GM12878 (cell line): Measurements from ENCODE around the gene HLA-F.

Experiments used
- HDAC2 ChIP-seq: fragments of 200-600 bp; sonication (generic); IDR thresholded peaks from 2 replicates; pipeline ENCODE4 v1.6.1; 2017
- NR2F1 ChIP-seq: fragments of 450-650 bp; conservative IDR thresholded peaks from 2 replicates; pipeline ENCODE4 v1.6.1; 2017; ENCODE audit warnings: mild to moderate bottlenecking
- PAX5 ChIP-seq: IDR thresholded peaks from 2 replicates; pipeline ENCODE4 v1.6.1; 2011; ENCODE audit warnings: low read depth, low read length, borderline replicate concordance
- SREBF2 ChIP-seq: IDR thresholded peaks from 2 replicates; pipeline ENCODE4 v1.6.1; 2012; ENCODE audit warnings: mild to moderate bottlenecking, low read length
- YY1 ChIP-seq: IDR thresholded peaks from 2 replicates; pipeline ENCODE4 v1.6.1; 2011; ENCODE audit warnings: low read depth, mild to moderate bottlenecking, low read length
- TF ChIP-seq, protein P1 (sequence below), 3 experiments: IDR thresholded peaks in 2 of 3; conservative IDR thresholded peaks in 1 of 3; 2 replicates each; pipeline ENCODE4 v1.5.1; 2011; ENCODE audit warnings: low read depth in 3 of 3, low read length in 3 of 3, mild to moderate bottlenecking in 3 of 3, control low read depth in 2 of 3, moderate library complexity in 2 of 3, inconsistent platforms in 1 of 3, mixed read lengths in 1 of 3; ENCODE audit not compliant: control insufficient read depth in 2 of 3, insufficient read depth in 1 of 3; ENCODE audit errors: extremely low read depth in 1 of 3

DNA sequence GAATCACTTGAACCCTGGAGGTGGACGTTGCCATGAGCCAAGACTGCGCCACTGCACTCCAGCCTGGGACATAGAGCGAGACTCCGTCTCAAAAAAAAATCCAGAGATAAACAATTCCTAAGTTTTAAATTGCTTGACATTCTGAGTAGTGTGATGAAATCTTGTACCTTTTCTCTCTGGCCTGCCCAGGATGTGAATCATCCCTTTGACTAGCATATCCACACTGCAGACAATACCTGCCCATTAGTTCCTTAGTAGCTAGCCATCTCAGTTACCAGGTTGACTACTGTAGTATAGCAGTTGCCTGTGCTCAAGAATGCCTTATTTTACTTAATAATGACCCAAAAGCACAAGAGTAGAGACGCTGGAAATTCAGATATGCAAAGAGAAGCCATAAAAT lies 45.1 kb upstream of the HLA-F start:
- no peak for TF ChIP-seq YY1
- TF ChIP-seq HDAC2 = no peak
- TF ChIP-seq PAX5 = no peak
- no peak for TF ChIP-seq NR2F1
- TF ChIP-seq, protein P1, sequence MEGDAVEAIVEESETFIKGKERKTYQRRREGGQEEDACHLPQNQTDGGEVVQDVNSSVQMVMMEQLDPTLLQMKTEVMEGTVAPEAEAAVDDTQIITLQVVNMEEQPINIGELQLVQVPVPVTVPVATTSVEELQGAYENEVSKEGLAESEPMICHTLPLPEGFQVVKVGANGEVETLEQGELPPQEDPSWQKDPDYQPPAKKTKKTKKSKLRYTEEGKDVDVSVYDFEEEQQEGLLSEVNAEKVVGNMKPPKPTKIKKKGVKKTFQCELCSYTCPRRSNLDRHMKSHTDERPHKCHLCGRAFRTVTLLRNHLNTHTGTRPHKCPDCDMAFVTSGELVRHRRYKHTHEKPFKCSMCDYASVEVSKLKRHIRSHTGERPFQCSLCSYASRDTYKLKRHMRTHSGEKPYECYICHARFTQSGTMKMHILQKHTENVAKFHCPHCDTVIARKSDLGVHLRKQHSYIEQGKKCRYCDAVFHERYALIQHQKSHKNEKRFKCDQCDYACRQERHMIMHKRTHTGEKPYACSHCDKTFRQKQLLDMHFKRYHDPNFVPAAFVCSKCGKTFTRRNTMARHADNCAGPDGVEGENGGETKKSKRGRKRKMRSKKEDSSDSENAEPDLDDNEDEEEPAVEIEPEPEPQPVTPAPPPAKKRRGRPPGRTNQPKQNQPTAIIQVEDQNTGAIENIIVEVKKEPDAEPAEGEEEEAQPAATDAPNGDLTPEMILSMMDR (IDR thresholded peaks at IDR 0.05 in 2 of 3, conservative IDR thresholded peaks at IDR 0.05 in 1 of 3; ENCODE audit: control insufficient read depth in 2 of 3, extremely low read depth in 1 of 3, insufficient read depth in 1 of 3, low read depth in 3 of 3, low read length in 3 of 3) = no peak
- no peak for TF ChIP-seq SREBF2
